Stimulated activated CD4-positive, alpha-beta T cell treated with anti-CD3 and anti-CD28 coated beads, TNF-alpha, amount 100 ng/mL, for 24 hours (primary cell): Measurements from ENCODE around the gene USP8.

ENCODE experiments used
- DNase-seq, 3 experiments: peaks; one replicate each; pipeline ENCODE4 v3.0.0-alpha.2; 2020; ENCODE audit warnings: low read depth in 3 of 3

Gene USP8

GRCh38 chr15:50543556-50543955 lies 119.4 kb downstream of the USP8 start:
- DNase-seq, result no peak

GRCh38 chr15:50544368-50544767 lies 120.2 kb downstream of the USP8 start:
- no peak for DNase-seq

- no peak for DNase-seq
These were observed 122.4 kb downstream of the USP8 start, which contains the start of gene USP50 for GRCh38 chr15:50546566-50546965. Gene USP50, minus strand, starts transcription at chr15:50546666. Its CDS starts 141 bp downstream, at chr15:50546525.

- no peak for DNase-seq
These were observed 125.1 kb downstream of the USP8 start for GRCh38 chr15:50549326-50549725.

- DNase-seq, result no peak
These were observed 128.0 kb downstream of the USP8 start for GRCh38 chr15:50552238-50552637.

- DNase-seq, result no peak
These were observed 132.6 kb downstream of the USP8 start for GRCh38 chr15:50556642-50557371.

GRCh38 chr15:50558012-50558411 lies 133.8 kb downstream of the USP8 start:
- DNase-seq, result no peak

- no peak for DNase-seq
These were observed 138.8 kb downstream of the USP8 start for GRCh38 chr15:50562735-50563640.

GRCh38 chr15:50563756-50564155 lies 139.6 kb downstream of the USP8 start:
- no peak for DNase-seq
